ENCODE data around the gene CFAP61.

Gene CFAP61

DNA sequence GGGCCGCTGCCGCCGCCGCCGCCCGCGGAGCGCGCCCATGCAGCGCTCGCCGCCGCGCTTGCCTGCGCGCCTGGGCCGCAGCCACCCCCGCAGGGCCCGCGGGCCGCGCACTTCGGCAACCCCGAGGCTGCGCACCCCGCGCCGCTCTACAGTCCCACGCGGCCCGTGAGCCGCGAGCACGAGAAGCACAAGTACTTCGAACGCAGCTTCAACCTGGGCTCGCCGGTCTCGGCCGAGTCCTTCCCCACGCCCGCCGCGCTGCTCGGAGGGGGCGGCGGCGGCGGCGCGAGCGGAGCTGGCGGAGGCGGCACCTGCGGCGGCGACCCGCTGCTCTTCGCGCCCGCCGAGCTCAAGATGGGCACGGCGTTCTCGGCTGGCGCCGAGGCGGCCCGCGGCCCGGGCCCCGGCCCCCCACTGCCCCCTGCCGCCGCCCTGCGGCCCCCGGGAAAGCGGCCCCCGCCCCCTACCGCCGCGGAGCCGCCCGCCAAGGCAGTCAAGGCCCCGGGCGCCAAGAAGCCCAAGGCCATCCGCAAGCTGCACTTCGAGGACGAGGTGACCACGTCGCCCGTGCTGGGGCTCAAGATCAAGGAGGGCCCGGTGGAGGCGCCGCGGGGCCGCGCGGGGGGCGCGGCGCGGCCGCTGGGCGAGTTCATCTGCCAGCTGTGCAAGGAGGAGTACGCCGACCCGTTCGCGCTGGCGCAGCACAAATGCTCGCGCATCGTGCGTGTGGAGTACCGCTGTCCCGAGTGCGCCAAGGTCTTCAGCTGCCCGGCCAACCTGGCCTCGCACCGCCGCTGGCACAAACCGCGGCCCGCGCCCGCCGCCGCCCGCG is 316.3 kb downstream of the CFAP61 start:
- H3K4me3 ChIP-seq (ENCODE audit: low read depth, low read length) = peak overlapping the region; percentile 22
- TF ChIP-seq, protein P1, sequence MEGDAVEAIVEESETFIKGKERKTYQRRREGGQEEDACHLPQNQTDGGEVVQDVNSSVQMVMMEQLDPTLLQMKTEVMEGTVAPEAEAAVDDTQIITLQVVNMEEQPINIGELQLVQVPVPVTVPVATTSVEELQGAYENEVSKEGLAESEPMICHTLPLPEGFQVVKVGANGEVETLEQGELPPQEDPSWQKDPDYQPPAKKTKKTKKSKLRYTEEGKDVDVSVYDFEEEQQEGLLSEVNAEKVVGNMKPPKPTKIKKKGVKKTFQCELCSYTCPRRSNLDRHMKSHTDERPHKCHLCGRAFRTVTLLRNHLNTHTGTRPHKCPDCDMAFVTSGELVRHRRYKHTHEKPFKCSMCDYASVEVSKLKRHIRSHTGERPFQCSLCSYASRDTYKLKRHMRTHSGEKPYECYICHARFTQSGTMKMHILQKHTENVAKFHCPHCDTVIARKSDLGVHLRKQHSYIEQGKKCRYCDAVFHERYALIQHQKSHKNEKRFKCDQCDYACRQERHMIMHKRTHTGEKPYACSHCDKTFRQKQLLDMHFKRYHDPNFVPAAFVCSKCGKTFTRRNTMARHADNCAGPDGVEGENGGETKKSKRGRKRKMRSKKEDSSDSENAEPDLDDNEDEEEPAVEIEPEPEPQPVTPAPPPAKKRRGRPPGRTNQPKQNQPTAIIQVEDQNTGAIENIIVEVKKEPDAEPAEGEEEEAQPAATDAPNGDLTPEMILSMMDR (IDR thresholded peaks at IDR 0.05; ENCODE audit: borderline replicate concordance, insufficient read depth, low read depth, low read length) = no peak

DNA sequence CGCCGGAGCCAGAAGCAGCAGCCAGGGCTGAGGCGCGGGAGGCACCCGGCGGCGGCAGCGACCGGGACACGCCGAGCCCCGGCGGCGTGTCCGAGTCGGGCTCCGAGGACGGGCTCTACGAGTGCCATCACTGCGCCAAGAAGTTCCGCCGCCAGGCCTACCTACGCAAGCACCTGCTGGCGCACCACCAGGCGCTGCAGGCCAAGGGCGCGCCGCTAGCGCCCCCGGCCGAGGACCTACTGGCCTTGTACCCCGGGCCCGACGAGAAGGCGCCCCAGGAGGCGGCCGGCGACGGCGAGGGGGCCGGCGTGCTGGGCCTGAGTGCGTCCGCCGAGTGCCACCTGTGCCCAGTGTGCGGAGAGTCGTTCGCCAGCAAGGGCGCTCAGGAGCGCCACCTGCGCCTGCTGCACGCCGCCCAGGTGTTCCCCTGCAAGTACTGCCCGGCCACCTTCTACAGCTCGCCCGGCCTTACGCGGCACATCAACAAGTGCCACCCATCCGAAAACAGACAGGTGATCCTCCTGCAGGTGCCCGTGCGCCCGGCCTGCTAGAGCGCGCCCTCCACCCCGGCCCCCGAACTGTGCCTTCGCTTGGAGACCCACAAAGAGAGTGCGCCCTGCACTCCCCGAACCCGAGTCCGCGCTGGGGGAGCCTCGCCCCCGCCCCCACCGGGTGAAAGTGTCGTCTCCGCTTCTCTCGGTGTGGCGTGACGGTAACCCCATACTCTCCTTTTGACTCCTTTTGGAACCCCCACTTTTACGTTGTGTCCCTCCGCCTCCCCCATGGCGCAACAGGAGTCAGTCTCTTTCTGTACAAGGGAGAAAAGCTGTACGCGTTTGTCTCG is 317.1 kb downstream of the CFAP61 start:
- TF ChIP-seq, protein P1 (IDR thresholded peaks at IDR 0.05; ENCODE audit: borderline replicate concordance, insufficient read depth, low read depth, low read length) = no peak; the same call in 1 of the 2 replicates

DNA sequence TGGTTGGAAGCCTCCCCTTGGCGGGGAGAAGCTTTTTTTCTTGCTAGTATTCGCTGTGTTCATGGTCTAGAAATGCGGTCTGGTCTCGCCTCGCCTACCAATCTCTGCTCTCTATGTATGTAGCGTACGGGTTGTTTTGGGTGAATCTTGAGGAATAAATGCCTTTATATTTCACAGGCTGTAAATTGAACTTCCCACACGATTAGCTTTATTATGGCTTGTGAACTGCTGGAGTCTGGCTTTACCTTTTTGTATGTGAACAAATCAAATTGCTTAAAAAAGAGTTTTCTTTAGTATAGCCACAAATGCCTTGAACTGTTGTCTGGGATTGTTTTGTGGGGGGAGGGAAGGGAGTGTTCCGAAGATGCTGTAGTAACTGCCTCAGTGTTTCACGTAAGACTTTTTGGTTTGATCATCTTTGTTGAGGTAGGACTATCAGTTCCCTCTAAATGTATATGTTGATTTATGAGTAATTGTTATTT is 317.8 kb downstream of the CFAP61 start:
- TF ChIP-seq, protein P1 (IDR thresholded peaks at IDR 0.05; ENCODE audit: borderline replicate concordance, insufficient read depth, low read depth, low read length) = no peak

More for the DNA sequence above, 317.1 kb downstream of the CFAP61 start:
- peak overlapping the region; percentile 19 for H3K4me3 ChIP-seq (ENCODE audit: low read depth, low read length)

DNA sequence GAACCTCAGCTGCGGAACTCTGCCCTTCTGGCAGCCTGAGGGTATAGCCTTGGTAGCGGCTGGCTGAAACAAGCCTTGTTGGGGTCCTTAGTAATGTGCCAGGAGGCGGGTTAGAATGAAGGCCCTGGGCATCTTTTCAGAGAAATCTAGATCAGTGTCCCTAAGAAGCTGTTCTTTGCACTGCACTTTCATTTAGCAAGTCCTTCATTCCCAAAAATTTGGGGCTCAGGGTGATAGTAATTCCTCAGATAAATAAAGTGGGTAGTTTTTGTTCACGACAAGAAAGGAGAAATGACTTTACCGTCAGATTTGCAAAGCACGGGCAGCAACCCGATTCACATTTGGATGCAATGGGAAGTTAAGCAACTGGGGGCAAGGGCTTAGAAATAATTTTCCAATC is 318.8 kb downstream of the CFAP61 start:
- H3K4me3 ChIP-seq (ENCODE audit: low read depth, low read length) = no peak overlapping the region
- TF ChIP-seq, protein P1 (IDR thresholded peaks at IDR 0.05; ENCODE audit: borderline replicate concordance, insufficient read depth, low read depth, low read length) = no peak

More for the DNA sequence above, 317.8 kb downstream of the CFAP61 start:
- H3K4me3 ChIP-seq (ENCODE audit: low read depth, low read length) = no peak overlapping the region

DNA sequence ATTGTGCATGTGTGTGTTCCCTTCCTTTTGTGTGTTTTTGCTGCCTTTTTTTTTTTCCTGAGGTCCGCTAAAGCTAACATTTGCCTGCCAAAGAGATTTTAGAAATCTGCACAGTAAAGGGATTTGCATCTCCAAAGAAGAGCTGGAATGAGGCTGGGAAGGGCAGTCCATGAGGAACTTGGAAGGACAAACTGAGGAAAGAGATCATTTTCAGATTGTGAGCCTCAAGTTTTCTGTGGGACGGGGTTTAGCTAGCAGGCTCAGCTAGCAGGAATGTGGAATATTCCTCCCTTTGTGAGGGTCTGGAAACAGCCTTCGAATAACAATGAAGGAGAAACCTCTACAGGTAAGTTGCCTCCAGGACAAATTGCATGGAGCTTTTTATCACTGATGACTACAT is 319.3 kb downstream of the CFAP61 start:
- H3K4me3 ChIP-seq (ENCODE audit: low read depth, low read length) = no peak overlapping the region
- TF ChIP-seq, protein P1 (IDR thresholded peaks at IDR 0.05; ENCODE audit: borderline replicate concordance, insufficient read depth, low read depth, low read length) = no peak

DNA sequence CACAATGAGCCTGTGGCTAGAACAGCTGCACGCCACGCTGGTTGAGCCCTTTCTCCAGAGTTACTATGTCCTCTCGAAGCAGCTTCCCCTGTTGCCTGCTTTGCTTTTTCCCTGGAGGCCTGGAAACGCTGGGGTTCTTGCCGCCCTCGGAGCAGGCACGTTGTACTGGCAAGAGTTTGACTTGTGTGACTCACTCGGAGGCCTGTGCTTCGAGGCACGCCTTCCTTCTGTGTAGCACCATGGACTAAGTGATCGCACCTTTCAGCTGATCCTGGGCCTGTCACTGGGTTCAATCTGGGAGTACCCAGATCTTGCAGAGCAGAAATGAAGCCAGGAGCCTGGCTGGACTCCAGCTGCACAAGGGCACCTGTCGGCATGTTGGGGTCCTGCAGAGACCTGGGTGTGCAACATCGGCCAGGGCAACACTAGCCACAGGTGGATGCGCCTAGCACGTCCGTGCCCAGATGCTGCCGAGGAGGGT is 320.8 kb downstream of the CFAP61 start:
- no peak overlapping the region for H3K4me3 ChIP-seq (ENCODE audit: low read depth, low read length)
- TF ChIP-seq, protein P1 (IDR thresholded peaks at IDR 0.05; ENCODE audit: borderline replicate concordance, insufficient read depth, low read depth, low read length) = no peak
